IPS DF 4.7 (cell line): ENCODE measurements around the gene NOTUM.
"Not testable (repeated sequence)": the region's sequence is repeated elsewhere in the genome, so short reads cannot be mapped to it uniquely, and the experiment has no call there.

Experiments used
- DNase-seq: peaks from one replicate; pipeline ENCODE4 v3.0.0-alpha.2; 2013; ENCODE audit warnings: low spot score; ENCODE audit errors: extremely low read depth

NOTUM gene

GRCh38 chr17:81996757-81997441 lies 35.9 kb upstream of the NOTUM start:
- no peak for DNase-seq

DNA sequence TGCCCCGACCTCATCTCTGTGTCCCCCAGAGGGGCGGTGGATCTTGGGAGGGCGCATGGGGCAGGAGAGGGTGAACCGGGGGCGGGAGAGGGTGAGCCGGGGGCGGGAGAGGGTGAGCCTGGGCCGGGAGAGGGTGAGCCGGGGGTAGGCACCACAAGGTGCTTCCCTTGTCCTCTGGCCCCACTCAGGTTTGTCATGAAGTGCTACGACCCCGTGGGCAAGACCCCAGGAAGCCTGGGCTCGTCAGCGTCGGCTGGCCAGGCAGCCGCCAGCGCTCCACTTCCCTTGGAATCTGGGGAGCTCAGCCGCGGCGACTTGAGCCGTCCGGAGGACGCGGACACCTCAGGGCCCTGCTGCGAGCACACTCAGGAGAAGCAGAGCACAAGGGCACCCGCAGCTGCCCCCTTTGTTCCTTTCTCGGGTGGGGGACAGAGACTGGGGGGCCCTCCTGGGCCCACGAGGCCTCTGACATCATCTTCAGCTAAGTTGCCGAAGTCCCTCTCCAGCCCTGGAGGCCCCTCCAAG lies 35.3 kb upstream of the NOTUM start:
- no peak for DNase-seq

- DNase-seq = no peak
Observed at GRCh38 chr17:81995463-81996231, 34.7 kb upstream of the NOTUM start.

DNA sequence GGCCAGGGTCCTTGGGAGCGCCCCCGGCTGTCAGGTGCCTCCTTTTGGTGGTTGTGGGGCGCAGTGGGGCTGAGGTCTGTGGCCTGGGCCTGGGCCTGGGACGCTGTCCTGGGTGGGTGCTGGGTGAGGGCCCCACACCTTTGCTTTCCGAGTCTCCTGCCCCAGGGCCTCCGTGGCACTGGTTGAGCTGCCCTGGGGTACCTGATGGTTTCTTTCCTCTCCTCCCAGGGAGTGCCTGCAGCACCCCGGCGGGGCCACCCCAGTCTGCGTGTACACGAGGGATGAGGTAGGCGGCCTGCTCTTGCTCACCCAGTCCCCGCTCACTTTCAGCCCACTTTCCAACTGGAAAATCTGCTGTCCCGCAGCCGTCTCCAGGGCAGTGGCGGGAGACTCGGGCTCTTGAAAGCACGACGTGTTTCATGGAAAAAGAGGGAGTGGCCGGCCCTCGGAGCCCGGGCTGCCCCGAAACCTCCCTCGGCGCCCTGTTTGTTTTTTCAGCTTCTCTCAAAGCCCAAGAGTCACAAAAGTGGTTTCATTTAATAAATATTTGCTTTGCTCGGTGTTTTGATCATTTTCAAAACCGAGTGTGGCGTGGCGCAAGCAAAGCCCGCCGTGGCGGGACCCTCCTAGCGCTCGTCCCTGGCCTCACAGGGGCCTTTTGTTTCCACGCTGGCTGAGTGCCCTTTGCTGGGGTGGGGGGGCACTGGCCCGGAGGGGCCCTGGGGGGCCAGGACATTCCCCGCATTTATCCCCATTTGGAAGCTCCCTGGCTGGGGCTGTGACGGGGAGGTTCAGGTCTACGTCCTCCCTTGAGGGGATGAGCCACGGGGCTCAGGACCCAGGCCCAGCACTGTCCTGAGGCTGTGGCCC lies 33.8 kb upstream of the NOTUM start:
- no peak for DNase-seq

DNA sequence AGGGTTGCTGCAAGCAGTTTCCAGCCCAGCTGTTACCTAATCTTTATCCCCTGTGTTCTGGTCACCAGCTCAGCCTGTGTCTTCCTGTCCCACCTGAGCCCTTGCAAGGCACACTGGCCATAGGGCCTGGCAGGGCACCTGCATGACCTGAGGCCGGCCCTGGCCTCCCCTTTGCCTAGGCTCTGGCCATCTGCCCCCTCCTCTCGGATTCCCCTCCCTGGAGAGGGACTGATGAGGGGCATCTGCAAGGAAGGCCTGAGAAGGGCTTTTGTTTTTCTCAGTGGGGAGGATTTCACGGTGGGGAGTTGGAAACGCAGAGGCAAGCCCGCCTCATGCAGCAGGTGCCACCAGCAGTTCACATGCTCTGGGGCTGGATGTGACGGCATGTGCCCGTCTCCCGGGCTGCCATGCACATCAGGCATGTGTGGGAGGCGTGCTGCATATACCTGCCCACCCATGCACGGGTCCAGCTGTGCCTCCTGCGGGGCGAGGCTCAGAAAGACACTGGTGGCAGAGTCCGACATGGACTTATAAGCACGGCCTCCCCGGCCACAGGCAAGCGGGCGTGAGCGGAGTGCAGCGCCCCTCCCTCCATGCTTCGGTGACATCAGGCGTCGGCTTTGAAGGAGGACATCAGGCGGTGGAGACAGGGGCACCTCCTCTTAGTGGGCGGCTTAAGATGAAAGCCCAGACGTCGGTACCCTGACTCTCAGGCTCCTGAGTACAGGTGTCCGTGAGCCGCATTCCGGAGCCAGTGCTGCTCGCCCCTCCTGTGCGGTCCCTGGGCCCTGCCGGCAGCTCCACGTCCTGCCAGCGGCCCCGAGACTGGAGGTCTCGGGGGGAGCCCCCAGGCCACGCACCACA lies 33.0 kb upstream of the NOTUM start:
- DNase-seq = no peak

DNA sequence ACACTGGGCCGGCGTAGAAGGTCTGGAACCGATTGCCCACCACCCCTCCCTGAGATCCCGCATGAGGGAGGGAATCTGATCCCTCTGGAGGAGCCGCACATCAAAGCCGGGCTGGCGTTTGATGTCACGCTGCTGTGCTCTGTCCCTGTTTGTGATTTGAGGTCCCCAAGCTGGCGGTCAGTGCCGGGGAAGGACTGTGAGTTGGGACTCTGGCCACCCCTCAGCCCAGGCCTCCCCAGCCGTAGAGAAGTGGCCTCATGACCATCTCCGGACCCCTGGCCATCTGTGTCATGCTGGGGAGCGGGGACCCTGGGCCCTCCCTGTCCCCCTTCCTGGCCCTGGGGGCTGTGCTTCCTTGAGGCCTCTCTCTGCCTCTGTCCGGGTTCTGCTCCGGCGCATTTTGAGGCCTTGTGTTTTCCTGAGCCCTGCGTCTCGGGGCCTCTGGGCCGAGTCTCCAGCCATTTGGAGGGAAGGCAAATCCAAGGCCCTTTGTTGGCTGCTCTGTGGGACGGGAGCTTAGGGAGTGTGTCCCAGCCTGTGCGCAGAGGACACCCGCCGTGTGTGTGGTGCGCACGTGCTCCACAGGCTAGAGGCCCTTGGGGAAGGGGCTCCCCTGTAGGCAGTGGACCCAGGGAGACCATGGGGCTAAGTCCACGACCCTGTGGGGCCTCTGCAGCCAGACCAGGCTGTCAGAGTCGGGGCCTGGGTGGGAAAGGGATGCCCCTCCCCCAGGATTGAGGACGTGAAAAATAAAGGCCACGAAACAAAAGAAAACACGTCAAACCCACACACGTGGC lies 31.5 kb upstream of the NOTUM start:
- no peak for DNase-seq

DNA sequence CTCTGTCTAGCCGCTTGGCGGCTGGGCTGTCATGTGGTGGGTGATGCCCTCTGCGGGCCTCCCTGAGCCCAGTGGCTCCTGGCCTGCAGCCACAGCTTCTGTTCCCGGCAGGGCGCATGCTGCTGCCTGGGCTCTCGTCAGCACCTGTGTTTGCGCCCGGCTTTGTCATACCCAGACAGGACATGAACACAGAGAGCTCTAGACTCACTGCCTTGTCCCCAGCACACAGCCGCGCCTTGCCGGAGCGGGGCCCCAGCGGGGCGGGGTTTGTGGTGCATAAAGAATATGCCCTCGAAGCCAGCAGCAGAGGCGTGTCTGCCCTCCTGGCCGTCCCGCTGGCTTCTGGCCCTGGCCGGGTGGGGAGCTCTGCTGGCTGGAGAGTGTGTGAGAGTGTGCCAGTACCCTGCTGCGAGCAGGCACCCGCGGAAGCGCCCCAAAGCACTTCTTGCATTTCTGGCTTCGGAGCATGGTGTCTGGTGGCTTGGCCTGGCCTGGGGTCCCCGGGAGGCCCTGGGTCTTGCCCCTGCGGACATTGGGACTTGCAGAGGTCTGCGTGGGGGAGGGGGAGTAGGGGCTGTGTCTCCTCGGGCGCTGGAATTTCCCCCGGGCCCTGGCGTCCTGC lies 30.8 kb upstream of the NOTUM start:
- no peak for DNase-seq

DNA sequence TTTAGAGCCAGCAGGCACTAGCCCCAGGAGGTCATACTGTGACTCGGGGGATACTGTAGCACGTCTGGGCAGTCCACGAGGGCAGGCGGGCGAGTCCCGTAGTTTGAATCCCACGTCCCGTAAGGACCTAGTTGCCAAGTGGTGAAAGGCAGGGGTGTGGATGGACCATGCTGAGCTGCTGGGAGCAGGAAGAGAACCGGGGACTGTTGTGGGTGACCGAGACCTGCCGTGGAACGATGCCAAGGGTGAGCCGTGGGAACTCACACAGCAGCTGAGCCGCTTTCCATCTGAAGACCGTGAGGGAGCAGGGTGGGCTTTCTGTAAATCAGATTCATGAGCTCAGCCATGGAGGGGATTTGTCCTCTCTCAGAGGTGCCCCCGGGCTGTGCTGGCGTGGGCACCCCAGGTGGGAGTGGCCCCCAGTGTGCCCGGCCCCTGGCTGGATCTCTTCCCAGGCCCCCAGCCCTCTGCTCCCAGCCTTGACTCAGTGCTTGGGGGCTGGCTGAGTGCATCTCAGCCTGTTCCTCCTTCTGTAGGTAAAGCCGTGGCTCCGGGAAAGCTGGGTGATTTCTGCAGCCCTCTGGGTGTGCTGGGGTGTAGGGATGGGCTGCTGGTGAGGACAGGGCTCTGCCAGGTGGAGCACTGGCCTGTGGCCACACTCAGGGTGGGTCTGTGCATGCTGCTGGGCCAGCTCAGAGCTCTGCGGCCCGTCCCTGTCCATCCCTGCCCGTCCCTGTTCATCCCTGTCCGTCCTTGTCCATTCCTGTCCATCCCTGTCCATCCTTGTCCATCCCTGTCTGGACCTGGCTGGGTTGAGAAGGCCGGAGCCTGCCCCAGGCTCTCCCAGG lies 30.1 kb upstream of the NOTUM start:
- no peak for DNase-seq

DNA sequence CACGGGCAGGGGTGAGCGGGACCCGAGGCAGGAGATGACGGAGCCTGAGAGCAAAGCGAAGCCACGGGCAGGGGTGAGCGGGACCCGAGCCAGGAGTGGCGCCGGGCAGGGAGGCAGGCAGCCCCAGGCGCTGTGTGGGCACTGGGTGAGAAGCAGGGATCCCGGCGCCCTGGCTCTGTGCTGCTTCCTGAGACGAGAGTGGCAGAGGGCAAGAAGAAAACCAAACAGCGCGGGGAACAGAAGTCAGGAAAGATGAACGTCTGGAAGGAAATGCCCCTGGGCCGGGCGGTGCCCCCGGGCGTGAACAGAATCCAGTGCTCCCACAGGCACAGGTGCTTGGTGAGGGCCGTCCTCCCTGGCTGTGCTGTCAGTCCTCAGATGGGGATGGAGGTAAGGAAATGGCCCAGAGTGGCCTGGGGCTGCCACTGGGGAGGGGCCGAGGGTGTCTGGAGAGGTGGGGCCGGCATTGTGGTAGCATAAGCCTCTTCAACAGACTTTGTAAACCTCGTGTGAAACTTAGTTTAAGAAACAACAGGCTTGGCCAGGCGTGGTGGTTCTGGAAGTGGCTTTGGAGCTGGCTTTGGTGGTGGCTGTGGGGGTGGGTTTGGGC lies 26.3 kb upstream of the NOTUM start:
- DNase-seq = no peak

DNA sequence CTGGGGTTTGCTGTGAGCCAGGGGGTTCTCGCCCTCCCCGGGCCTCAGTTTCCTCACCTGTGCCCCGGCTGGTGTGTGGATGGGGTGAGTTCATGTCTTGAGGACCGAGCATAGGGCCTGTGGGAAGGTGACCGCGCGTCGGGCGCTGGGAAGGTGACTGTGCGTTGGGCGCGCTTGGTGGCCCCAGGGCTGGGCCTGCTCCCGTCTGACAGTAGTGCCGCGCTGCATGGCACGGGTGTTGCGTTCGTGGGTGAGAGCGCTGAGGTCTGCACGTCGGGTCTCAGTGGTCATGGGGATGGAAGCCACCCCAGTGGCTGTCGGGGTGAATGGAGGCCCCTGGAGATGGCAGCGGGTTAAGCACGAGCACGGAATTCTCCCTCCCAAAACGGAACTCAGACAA lies 25.6 kb upstream of the NOTUM start:
- no peak for DNase-seq

- no peak for DNase-seq
Observed at GRCh38 chr17:81984773-81985410, 23.9 kb upstream of the NOTUM start.

DNA sequence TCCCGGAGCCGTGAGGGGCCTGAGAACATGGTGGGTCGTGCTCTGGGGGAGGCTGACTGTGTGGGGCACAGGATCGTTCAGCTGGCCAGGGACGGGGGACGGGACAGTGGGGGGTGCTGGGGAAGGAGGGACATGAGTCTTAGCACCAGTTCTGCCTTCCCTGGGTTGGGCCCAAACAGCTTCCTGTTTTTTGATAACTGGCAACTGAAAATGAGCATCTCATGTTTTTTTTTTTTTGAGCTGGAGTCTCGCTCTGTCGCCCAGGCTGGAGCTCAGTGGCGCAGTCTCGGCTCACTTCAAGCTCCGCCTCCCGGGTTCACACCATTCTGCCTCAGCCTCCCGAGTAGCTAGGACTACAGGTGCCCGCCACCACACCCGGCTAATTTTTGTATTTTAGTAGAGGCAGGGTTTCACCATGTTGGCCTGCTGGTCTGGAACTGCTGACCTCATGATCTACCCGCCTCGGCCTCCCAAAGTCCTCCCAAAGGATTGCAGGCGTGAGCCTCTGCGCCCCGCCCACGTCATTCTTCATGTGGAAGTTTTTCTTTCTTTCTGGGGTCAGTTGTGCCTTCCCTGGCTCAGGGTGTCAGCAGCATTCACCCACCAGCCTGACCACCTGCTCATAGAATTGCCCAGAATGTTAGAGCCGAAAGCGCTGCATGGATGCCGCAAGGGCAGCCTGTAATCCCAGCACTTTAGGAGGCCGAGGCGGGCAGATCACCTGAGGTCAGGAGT lies 22.8 kb upstream of the NOTUM start:
- no peak for DNase-seq

- no peak for DNase-seq
Observed at GRCh38 chr17:81983011-81983638, 22.1 kb upstream of the NOTUM start.

GRCh38 chr17:81981511-81981910 lies 20.5 kb upstream of the NOTUM start:
- DNase-seq = not testable (repeated sequence)

DNA sequence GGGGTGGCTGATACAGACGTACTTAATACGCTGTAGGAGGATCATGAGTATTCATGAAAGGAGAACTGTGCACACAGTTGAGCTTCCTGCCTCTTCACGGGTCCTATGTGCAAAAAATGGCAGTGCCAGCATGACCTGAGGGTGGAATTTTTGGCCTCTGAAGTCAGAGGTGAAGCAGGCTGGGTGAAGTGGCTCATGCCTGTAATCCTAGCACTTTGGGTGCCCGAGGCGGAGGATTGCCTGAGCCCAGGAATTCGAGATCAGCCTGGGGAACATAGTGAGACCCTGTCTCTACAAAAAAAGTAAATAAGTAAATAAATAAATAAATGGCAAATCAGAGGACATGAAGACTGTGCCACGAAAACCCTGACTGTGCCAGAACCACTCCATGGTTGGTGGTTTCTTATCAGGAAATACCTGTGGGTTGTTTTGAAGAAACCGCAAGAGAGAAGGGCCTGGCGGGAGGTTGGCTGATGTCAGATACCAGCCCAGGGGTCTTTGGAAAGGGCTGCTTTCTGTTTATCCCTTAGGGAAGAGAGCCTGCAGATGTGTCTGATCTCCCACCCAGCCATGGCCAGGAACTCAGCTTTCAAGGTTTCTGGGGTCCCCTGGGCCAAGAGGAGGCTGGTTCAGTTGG lies 19.8 kb upstream of the NOTUM start:
- no peak for DNase-seq

DNA sequence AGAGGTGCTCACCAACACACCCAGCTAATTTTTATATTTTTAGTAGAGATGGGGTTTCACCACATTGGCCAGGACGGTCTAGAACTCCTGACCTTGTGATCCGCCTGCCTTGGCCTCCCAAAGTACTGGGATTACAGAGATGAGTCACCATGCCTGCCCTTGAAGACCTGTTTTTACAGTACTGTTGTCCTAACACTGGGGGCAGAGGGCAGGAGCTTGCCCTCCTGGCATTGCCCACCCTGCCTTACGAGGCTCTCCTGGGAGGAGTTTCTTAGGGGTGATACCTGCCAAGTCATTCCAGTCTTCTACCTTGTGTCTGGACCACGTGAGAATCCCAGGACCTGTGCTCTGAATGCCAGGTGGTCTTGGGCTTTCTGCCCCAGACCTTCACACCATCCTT lies 19.1 kb upstream of the NOTUM start:
- DNase-seq = no peak
